ENCODE results near the gene NTF3.

Gene NTF3

GRCh38 chr12:5432011-5432400 is at the start of gene NTF3:
NTF3 (plus strand) TSS chr12:5432108; CDS start chr12:5432325, 217 bp downstream.
- DNase-seq: peak; percentile 74

- peak; percentile 72 for DNase-seq
These were observed 47.9 kb upstream of the NTF3 start for GRCh38 chr12:5384015-5384414.

GRCh38 chr12:5388581-5389535 is 43.0 kb upstream of the NTF3 start:
- peak; percentile 71 for DNase-seq

- peak; percentile 49 for DNase-seq
These were observed 41.6 kb upstream of the NTF3 start for GRCh38 chr12:5390174-5390799.

- peak; percentile 86 for DNase-seq
These were observed 40.3 kb upstream of the NTF3 start for GRCh38 chr12:5391653-5392052.

GRCh38 chr12:5392961-5393360 is 38.9 kb upstream of the NTF3 start:
- DNase-seq: no peak

GRCh38 chr12:5395443-5396271 is 36.3 kb upstream of the NTF3 start:
- DNase-seq: peak; percentile 32

- no peak for DNase-seq
These were observed 35.4 kb upstream of the NTF3 start for GRCh38 chr12:5396541-5396940.

GRCh38 chr12:5399266-5399665 is 32.6 kb upstream of the NTF3 start:
- no peak for DNase-seq

GRCh38 chr12:5402009-5402935 is 29.6 kb upstream of the NTF3 start:
- DNase-seq: no peak

GRCh38 chr12:5403411-5403810 is 28.5 kb upstream of the NTF3 start:
- DNase-seq: no peak

GRCh38 chr12:5407034-5407856 is 24.7 kb upstream of the NTF3 start:
- DNase-seq: peak; percentile 50

GRCh38 chr12:5409619-5410018 is 22.3 kb upstream of the NTF3 start:
- DNase-seq: no peak

GRCh38 chr12:5416571-5416970 is 15.3 kb upstream of the NTF3 start:
- DNase-seq: no peak

- DNase-seq: peak; percentile 61
These were observed 14.4 kb upstream of the NTF3 start for GRCh38 chr12:5417500-5417899.

GRCh38 chr12:5428332-5429221 is 3.3 kb upstream of the NTF3 start:
- peak; percentile 71 for DNase-seq

GRCh38 chr12:5429741-5430557 is 2.0 kb upstream of the NTF3 start:
- peak; percentile 48 for DNase-seq

GRCh38 chr12:5430641-5431603 is 986 bp upstream of the NTF3 start:
- DNase-seq: peak; percentile 31

Measured in fibroblast of skin of right quadriceps (primary cell).